Fibroblast of lung (primary cell): ENCODE results near the gene HSPG2.

Source experiments
- CTCF ChIP-seq, 2 donors: IDR thresholded peaks in 1 of 2; conservative IDR thresholded peaks in 1 of 2; 1 replicate in 1 of 2; 2 replicates in 1 of 2; pipeline ENCODE4 v1.5.1; 2011 to 2012; ENCODE audit warnings: low read length in 2 of 2, control low read depth in 1 of 2, inconsistent platforms in 1 of 2, low read depth in 1 of 2, mild to moderate bottlenecking in 1 of 2
- EZH2 ChIP-seq: IDR thresholded peaks from 2 replicates; pipeline ENCODE4 v1.5.1; 2012; ENCODE audit warnings: low read length, control low read depth, mild to moderate bottlenecking; ENCODE audit errors: missing control alignments

GRCh38 chr1:21868941-21869454, 68.1 kb downstream of the HSPG2 start:
- no peak for TF ChIP-seq CTCF (conservative IDR thresholded peaks at IDR 0.05 in 1 of 2, IDR thresholded peaks at IDR 0.05 in 1 of 2; ENCODE audit: low read depth in 1 of 2, low read length in 2 of 2)
- no peak for TF ChIP-seq EZH2
